ENCODE measurements around the gene MRPL27.

The MRPL27 gene

DNA sequence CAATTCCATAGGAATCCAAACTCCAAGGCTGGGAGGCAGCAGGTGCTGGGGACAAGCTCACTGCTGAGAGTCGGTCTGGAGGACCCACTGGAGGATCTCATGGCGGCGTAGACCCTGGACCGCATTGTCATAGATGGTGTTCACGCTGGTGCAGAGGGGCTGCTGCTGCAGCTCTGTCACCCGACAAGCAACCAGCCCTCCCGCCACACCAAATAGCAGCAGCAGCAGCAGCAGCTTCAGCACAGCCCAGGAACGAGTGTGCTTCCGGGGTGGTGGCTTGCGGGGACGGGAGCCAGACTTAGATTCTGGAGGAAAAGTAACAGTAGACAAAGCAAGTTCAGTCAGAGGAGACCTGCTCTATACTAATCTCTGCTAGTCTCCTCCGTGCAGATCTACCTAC is 9.9 kb upstream of the MRPL27 start:
- DNase-seq = no peak

DNA sequence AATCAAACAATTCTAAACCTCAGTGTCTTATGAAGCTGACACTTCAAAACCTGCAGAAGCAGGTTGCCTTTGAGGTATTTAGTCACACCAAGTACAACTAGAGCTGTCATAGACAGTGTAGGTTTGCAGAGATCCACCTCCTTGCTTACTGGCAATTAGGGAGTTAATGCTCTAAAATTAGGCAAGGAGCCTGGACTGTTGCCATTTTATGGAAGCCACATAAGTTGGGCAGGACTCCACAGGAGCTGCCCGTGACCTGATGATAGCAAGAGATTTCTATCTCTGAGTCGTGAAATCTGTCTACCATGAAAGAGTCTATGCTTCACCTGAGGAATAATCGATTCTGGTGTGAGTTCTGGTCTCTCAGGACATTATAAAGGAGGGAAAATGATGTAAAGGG is 8.9 kb upstream of the MRPL27 start:
- DNase-seq = no peak

DNA sequence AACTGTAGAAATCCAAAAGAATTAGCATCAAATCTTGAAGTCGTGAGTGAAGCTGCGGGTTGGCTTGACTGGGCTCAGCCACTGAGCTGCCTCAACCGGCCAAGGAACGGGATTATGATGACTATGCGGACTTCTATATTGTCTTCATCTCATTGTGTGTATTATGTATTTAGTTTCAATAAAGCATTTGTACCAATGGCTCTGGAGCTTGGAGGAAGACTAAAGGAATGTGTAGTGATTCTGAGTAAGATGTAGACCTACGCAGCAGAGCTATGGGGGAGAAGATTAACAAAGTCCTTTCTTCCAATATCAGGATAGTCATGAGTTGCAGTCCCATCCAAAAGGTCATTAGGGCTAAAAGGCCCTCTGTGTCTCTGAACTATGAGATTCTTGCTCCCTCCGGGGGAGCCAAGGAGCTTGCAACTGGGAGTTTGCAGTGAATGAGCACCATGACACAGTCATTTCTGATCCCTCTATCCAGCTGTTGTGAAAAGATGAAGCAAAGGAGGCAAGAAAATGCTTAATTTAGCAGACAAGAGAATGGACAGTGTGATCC is 8.4 kb upstream of the MRPL27 start:
- no peak for DNase-seq

DNA sequence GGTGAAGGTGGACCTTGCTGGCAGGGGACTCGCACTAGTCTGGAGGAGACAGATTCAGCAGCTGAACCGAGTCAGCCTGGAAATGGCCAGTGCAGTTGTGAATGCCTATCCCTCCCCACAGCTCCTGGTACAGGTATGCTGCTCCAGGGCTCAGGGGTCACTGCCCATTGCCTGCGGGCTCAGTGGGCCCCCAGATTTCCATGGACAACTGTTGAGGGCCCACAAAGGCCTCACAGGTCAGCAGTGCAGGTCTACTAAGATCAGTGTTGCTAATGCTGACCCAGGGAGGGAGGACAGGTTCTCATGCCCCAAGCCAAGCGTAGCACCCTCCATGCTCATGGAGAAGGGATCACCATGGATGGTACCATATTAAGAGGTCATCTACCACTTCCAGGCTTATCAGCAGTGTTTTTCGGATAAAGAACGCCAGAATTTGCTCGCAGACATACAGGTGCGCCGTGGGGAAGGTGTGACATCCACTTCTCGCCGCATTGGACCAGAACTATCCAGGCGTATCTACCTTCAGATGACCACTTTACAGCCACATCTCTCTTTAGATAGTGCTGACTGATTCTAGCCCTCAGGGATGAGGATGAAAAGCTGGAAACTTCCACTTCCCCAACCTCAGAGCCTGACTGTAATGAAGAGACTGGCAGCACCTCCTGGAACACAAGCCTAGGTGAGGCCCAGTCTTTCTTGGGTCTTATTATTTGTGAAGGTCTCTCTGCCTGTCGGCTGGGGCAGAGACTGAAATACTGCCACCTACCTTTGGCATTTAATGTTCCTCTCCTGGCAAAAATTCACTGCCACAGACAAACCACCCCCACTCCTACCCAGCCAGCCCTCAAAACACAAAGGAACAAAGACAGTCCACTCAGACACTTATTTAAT is 7.6 kb upstream of the MRPL27 start:
- peak; percentile 43 for DNase-seq

DNA sequence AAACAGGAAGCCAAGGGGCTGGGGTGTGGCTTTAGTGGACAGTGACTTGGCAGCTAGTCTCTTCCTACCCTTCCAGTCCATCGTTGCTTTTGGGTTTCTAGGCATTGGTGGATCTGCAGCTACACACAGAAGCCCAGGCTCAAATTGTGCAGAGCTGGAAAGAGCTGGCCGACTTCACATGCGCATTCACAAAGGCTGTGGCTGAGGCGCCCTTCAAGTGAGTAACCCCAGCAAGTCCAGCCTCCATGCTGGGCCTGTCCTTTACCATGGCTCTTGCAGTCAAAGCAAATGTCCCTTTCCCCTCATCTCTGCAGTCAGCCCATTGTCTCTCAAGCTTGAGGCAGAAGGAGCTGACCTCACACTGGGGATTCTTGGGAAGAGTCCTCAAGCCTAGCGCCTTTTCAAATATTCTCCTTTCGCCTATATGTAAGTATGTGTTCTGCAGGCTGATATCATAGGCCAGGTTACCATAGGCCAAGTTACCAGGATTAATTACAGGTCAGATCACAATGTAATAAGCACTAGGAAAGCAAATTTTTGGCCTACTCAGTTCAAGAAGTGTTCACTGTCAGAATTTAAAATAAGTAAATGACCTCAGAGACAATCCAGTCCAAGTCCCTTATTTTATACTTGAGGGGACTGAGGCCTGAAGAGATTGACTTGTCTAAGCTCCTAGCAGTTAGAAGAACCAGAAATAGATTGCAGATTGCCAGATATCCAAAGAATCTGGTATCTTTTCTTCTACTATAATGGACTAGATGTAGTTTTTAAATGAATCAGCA is 6.6 kb upstream of the MRPL27 start:
- DNase-seq = no peak

DNA sequence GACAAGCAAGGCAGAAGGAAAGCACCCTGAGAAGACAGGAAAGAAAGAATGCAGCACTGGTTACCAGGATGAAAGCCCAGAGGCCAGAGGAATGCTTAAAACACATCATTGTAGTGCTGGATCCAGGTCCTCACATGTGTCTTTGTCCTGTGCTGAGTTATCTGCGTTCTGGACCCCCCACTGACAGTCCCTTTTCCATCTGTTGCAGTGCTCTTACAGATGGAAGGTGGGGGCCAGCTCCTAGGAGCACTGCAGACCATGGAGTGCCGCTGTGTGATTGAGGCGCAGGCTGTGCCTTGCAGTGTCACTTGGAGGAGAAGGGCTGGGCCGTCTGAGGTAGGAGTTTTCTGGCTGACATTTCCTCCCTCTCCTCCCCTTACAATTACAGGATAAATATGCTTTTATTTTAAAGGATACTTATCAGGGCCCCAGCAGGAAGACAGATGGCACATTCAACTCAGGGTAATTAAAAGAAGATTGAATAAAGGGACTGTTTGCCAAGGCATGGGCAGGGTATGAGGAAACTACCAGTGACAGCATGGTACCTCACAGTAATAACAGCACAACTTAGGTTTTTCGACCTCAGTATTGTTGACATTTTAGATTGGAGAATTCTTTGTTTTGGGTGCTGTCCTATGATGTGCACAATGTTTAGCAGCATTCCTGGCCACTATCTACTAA is 3.0 kb upstream of the MRPL27 start:
- DNase-seq = no peak

DNA sequence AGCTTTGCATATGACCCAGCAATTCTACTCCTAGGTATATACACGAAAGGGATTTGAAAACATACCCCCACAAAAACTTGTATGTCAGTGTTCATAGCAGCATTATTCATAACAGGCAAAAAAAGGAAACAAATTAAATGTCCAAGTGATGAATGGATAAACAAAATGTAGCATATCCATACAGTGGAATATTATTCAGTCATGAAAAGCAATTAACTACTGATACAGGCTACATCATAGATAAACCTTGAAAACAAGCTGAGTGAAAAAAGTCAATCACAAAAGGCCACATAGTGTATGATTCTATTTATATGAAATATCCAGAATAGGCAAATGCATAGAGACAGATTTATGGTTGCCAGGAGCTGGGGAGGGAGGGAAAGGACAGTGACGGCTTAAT is 721 bp upstream of the MRPL27 start:
- no peak for DNase-seq

DNA sequence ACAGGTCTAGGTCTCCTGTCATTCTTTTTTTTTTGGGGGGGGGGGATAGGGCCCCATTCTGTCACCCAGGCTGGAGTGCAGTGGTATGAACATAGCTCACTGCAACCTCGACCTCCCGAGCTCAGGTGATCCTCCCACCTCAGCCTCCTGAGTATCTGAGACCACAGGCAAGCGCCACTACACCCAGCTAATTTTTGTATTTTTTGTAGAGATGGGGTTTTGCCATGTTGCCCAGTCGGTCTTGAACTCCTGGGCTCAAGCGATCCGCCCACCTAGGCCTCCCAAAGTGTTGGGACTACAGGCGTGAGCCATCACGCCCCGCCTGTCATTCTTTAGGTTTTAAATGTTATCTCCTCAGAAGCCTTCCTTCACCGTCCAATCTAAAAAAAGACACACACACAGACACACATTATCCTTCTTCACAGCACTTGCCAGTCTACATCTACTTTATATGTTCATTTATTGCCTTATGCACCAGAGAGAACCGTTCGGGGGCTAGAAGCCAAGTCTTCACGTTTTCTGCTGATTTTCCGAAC is 694 bp downstream of the MRPL27 start:
- DNase-seq = no peak

DNA sequence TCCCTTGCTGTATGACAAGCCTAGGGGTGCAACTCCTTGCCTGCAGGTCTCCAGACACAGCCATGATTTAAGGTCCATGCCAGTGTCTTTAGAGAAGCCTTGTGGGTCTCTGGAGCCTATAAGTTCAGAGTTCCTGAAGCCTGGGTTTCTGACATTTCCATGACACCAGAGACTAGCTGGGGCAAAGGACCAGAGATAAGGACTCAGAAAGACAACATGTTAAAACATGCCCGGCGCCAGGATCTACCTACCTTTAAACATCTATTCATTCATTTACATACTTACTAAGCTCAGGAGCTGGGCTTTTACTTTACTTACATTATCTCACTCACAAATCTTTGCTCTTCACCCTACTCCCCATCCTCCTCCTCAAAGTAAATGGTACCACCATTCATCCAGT is 1.5 kb downstream of the MRPL27 start:
- no peak for DNase-seq

DNA sequence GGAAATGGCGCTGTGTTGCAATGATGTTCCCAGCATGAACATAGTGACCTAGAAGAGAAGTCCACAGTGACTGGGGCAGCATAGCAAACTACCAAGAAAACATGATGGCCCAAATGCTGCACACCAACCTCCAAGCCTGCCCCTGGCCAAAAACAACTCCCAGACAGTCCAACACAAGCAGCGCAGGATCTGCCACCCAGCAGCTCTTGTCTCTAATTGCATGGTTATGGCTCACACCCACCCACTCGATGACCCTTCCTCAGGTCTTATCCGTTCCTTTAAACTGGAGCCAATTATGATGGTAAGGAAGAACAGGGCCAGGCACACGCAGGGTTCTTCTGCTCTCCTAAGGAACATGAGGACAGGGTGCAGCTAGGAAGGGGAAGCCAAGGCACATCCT is 2.9 kb downstream of the MRPL27 start:
- DNase-seq = no peak

DNA sequence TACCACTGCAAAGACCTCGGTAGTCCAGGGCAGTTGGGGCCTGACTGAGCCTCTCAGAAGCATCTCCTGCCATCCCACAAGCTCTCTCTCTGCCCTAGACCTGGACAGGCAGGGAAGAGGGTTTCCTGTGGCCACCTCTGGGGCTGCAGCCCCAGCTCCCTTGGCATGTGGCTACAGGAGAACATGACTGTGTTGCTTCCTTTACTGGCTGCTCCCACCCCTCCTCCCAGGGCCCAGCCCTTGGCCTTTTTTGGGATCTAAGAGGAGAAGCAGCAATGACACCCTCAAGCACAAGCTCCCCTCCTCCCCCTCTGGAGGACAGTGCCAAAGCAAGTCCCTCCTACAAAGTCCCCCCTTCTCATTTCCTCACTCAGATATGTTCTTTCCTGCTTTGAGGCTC is 5.6 kb downstream of the MRPL27 start:
- no peak for DNase-seq

DNA sequence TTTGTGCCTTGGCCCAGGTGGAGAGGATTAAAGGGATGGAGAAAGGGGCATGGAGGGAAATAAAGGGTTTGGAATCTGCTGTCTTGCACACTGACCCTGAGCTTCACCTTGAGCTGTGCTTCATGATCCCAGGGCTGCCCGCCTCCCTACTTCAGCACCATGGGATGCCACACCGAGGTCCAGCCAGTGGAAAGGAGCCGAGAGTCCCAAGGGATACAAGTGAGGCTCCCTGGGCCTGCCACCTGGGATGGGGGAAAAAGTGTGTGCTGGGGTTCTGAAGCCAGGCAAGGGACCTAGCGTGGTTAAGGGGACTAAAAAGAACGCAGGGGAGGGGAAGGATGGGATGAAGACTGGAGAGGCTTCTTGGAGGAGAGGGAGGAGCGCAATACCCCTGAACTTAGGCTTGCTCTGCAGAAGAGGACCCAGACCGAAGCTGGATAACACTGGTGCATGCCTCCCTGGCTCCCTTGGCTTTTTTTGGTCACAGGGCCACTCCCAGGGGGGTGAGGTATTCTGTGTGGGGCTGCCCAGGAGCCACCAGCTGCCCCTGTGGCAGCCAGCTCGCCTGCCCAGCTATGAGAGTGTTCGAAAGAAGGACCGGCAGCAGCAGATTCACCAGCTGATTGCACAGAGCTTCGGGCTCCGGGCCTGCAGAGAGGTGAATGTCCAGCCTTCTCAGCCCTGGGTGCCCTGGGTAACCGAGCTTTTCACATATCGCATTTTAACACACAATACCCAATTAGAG is 7.2 kb downstream of the MRPL27 start:
- no peak for DNase-seq

DNA sequence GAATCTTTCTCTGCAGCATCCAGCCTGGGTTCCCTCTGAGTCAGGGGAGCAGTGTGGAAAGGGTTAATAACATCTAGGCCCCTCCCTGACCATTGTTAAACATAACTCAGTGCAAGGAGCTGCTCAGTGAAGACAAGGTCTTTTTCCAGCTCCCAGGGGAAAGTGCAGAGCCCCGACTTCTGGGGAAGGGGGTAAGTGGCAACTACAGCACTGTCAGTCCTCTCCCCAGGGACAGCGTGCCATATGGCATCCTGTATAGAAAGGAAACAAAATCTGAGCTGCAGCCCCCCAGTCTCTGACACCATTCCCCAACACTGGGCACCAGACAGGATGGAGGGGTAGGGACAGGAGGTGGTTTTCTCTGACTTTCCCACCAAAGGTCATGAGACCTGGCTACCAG is 7.8 kb downstream of the MRPL27 start:
- no peak for DNase-seq

DNA sequence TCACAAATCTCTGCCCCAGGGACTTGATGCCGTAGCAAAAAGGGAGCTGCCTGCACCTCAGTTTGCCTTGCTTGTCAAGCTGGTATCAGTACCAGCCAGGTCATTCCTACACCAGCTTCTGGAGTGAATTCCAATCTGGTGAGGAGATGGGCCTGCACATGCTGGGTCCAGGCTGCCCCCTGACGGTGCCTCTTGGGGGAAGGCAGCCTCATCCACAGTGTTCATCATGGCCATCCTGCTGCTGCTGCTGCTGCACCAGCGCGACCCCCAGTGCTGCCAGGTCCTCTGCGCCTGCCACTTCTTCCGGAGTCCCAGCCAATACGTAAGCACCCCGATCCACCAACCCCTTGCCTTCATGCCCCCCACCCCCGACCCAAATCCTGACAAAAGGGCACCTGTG is 8.3 kb downstream of the MRPL27 start:
- no peak for DNase-seq

DNA sequence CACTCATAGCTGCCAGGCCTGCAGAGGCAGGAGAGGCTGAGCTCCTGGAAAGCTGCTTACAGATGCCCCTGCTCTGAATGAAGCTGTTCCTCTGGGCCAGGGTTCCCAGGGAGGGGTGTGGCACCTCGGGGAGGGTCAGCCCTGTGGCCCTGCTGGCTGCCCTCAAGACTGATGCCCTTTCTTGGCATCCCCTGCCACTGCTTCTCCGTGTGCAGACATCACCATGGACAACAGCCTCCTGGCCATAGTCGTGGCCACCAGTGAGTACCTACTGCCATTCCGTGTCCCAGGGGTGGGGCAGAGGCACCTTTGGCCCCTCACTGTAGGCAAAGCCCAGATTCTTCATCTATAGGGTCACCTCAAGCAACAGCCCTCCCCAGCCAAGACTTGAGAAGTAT is 8.9 kb downstream of the MRPL27 start:
- DNase-seq = peak; percentile 47

DNA sequence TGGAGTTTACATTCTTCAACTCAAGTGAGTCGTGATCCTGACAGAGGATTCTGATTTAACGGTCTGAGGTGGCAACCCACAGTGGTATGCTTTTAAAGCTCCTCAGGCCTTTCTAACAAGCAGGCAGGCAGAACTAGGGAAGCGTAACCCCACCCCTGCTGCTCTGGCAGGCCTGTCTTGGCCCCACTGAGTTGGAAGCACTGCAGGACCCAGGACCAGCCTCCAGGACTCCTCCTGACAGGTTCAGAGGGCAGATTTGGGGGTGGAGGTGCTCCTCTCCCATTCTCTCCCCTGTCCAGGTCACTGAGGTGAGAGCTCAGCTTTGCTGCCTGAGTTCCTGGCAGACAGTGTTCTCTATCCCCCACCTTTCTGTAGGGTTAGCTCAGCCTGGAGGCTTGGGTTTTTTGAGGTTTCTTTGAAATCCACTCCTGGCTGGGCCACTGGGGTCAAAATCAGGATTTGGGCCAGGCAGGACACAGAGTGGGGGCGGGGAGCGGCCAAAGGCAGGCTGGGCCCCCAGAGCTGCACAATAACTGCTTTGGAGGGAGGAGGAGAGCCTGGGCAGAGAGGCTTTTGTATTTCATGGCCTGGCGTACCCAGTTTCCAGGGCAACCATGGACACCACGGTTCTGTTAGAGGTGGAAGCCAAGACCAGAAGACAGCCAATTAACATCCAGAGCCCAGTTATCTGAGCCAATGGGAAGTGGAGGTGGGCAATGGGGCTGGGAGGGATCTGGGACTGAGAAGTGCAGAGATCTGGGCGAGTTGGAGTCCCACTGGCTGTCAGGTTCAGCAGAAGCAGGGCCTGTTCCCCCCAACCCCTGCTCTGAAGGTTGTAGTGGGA is 9.5 kb downstream of the MRPL27 start:
- peak; percentile 51 for DNase-seq

DNA sequence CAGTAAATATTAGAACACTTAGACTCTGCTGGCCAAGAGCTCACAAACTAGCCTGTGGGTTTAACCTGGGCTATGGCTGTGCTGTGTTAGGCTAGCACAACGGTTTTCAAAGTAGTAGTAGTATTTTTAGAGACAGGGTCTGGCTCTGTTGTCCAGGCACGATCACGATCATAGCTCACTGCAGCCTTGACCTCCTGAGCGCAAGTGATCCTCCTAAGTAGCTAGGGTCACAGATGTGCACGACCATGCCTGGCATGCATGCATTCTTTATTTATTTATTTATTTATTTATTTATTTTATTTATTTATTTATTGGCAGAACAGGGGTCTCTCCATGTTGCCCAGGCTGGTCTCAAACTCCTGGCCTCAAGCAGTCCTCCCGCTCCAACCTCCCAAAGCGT is 10.3 kb downstream of the MRPL27 start:
- peak; percentile 49 for DNase-seq

DNA sequence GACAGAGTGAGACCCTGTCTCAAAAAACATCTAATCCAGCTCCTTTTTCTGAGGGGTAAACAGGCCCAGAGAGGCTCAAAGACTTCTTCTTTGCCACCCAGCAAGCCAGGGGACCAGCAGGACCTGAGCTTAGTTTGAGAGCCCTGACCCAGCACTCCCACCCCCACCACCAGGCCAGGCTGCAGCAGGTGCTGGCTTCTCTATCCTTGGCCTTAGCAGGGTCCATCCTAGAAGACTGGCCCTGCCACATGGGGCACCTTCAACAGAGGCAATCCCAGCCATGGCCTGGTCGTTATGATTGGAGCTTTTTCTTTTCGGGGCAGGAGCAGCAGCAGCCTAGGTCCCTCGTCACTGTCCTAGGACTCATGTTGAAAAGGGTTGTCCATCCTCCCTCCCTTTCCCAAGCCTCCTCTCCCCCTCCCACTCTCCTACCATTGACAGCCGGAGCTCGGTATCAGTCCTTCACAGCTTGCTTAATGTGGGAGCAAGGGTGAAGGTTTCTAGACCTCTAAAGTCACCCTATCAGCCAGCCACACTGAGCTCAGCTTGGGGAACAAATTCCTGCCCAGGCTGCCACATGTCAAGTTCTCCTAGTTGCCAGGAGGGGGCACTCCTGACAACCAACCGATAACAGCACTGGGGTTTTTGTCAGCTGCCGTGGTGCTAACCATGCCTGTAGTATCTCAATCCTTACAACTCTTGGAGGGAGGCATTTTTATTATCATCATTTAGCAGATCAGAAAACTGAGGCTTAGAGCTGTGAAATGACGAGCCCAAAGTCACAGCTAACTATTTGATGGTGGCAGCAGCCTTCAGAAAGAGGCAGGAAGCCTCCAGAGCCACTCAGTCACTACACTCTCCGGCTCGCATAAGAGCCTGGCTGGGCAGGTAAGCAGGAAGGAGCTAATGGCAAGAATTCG is 11.2 kb downstream of the MRPL27 start:
- DNase-seq = peak; percentile 86

DNA sequence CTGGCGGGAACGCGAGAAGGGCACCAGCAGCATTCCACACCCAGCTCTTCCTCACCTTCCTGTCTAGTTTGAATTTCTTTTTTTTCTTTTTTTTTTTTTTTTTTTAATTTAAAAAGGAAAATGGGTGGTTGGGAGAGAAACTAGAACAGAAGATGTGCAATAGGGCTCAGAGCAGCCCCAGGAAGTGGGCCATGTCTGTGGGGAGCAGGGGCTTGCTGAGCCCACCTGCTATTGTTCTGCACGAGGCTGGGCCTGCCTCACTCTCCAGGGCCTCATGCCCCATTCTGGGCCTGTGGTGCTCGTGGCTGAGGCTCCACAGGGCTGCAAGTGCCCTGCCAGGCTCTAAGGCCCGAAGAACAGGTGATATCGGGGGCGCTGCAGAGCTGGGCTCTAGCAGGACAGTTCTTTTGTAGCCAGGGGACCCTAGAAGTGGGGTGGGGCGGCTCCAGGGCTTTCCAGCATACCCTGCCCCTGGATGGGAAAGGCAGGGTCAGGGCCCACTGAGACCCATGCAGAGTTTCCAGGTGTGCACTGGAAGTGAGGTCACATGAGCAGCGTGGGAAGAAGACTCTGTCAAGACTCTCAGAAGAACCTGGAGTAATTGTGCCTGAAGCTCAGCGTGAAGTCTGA is 12.4 kb downstream of the MRPL27 start:
- no peak for DNase-seq

DNA sequence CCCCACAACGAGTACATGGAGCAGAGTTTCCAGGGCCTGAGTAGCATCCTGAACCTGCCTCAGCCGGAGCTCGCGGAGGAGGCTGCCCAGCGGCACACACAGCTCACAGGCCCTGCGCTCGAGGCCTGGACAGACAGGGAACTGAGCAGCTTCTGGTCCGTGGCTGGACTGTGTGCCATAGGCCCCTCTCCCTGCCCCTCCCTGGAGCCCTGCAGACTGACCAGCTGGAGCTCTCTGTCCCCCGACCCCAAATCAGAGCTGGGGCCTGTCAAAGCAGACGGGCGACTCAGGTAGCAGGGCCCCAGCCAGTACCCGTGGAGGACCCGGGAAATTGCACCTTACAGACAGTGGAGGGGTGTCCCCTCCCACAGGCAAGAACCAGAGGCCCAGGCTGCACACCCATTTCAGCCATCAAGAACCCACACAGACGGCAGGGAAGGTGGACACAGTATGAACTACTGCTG is 13.0 kb downstream of the MRPL27 start:
- DNase-seq = no peak
